Spleen (tissue), 3 donors: ENCODE results near the gene ERBB4.

Source experiments
- POLR2A ChIP-seq, 3 donors: fragments of 450-650 bp; IDR thresholded peaks; one replicate each; pipeline ENCODE4 v1.5.1; 2017; ENCODE audit warnings: antibody characterized with exemption in 3 of 3, mild to moderate bottlenecking in 1 of 3
- POLR2AphosphoS5 ChIP-seq, 3 donors: sonication (generic); formaldehyde crosslinking; IDR thresholded peaks; one replicate each; pipeline ENCODE4 v1.5.1; 2017; ENCODE audit warnings: antibody characterized with exemption in 3 of 3

GRCh38 chr2:211631503-211631902 lies 907.1 kb downstream of the ERBB4 start:
- TF ChIP-seq POLR2A (IDR thresholded peaks at IDR 0.05) (no peak), POLR2AphosphoS5 (IDR thresholded peaks at IDR 0.05) (no peak)
